Endothelial cell of umbilical vein (primary cell): ENCODE data around the gene WDR43. TPM values are rescaled to one million over a fixed set of nuclear protein-coding genes. Genes with fewer than 3 reads are reported as not detected.

ENCODE experiments used
- BruUV-seq: library from RNA; stranded (reverse); fragments of 400-500 nt; replicated peaks from 2 replicates; lab custom pipeline; 2021; lab: Mats Ljungman, UMichigan
- CTCF ChIA-PET: fragments of 300-600, 350-600 bp; sonication (Branson Sonifier 250); formaldehyde crosslinking; loops from one replicate; lab custom pipeline; 2021; ENCODE audit warnings: antibody characterized with exemption, inconsistent platforms; lab: Charles Lee
- POLR2A ChIA-PET: fragments of 300-600, 350-600 bp; sonication (Branson Sonifier 250); formaldehyde crosslinking; loops from one replicate; lab custom pipeline; 2021; ENCODE audit warnings: antibody characterized with exemption, inconsistent platforms; lab: Charles Lee
- DNase-seq: peaks from one replicate; pipeline ENCODE4 v3.0.0-alpha.2; 2011; ENCODE audit warnings: low read depth, low spot score
- FAIRE-seq: peaks from 2 replicates; lab custom pipeline; 2011; peaks lifted over from hg19 to GRCh38; lab: Jason Lieb, UNC
- H2AFZ ChIP-seq: 2 replicates; pipeline ENCODE4 v1.6.0; 2012; ENCODE audit warnings: low read depth, low read length, control low read depth, inconsistent platforms
- H3K27ac ChIP-seq: 2 replicates; pipeline ENCODE4 v1.5.1; 2011; ENCODE audit warnings: low read depth, mild to moderate bottlenecking, control low read depth, low read length, moderate library complexity; ENCODE audit not compliant: insufficient read depth
- H3K27me3 ChIP-seq, 2 experiments: 2 replicates each; pipeline versions ENCODE4 v1.6.0 to v1.6.1; 2011; ENCODE audit warnings: low read length in 2 of 2, mixed read lengths in 1 of 2; ENCODE audit not compliant: control insufficient read depth in 2 of 2, insufficient read depth in 2 of 2
- H3K36me3 ChIP-seq, 2 experiments: 2 replicates in 1 of 2; 3 replicates in 1 of 2; pipeline ENCODE4 v1.5.1; 2011; ENCODE audit warnings: low read length in 2 of 2, mild to moderate bottlenecking in 1 of 2, moderate library complexity in 1 of 2; ENCODE audit not compliant: control insufficient read depth in 2 of 2, insufficient read depth in 2 of 2; ENCODE audit errors: extremely low read depth in 1 of 2
- H3K4me1 ChIP-seq: 3 replicates; pipeline ENCODE4 v1.5.1; 2011; ENCODE audit warnings: mild to moderate bottlenecking, low read length; ENCODE audit not compliant: control insufficient read depth, insufficient read depth; ENCODE audit errors: extremely low read depth
- H3K4me2 ChIP-seq: 2 replicates; pipeline ENCODE4 v1.6.1; 2011; ENCODE audit warnings: low read length, control low read depth, mixed read lengths; ENCODE audit not compliant: insufficient read depth
- H3K4me3 ChIP-seq, 3 experiments: fragments of 200-600 bp in 1 of 3; sonication (generic), shearing (Covaris generic) in 1 of 3; replicated peaks in 1 of 3; 2 replicates each; pipeline ENCODE4 v1.5.1; 2011 to 2016; ENCODE audit warnings: control low read depth in 3 of 3, low read length in 3 of 3, mild to moderate bottlenecking in 2 of 3, inconsistent platforms in 1 of 3, low read depth in 1 of 3, moderate library complexity in 1 of 3; ENCODE audit not compliant: insufficient read depth in 1 of 3
- H3K79me2 ChIP-seq: 2 replicates; pipeline ENCODE4 v1.6.0; 2012; ENCODE audit warnings: low read length, inconsistent platforms; ENCODE audit not compliant: control insufficient read depth, insufficient read depth
- H3K9ac ChIP-seq: replicated peaks from 2 replicates; pipeline ENCODE3; 2011; ENCODE audit warnings: low read length, control low read depth; ENCODE audit not compliant: insufficient read depth; ENCODE audit errors: extremely low read depth
- H3K9me1 ChIP-seq: replicated peaks from 3 replicates; pipeline ENCODE4 v1.6.0; 2011; ENCODE audit warnings: mild to moderate bottlenecking, low read length; ENCODE audit not compliant: control insufficient read depth, insufficient read depth; ENCODE audit errors: extremely low read depth
- H3K9me3 ChIP-seq: replicated peaks from 2 replicates; pipeline ENCODE4 v1.5.1; 2012; ENCODE audit warnings: low read length, inconsistent platforms; ENCODE audit not compliant: control insufficient read depth, insufficient read depth
- H4K20me1 ChIP-seq: replicated peaks from 2 replicates; pipeline ENCODE3; 2011; ENCODE audit warnings: mild to moderate bottlenecking, low read length; ENCODE audit not compliant: control insufficient read depth, insufficient read depth; ENCODE audit errors: extremely low read depth
- EZH2 ChIP-seq: IDR thresholded peaks from 2 replicates; pipeline ENCODE4 v1.6.1; 2012; ENCODE audit warnings: borderline replicate concordance, low read depth, mild to moderate bottlenecking, moderate library complexity, low read length, inconsistent platforms; ENCODE audit not compliant: severe bottlenecking
- FOS ChIP-seq: IDR thresholded peaks from 2 replicates; pipeline ENCODE4 v1.6.1; 2011; ENCODE audit warnings: mild to moderate bottlenecking, low read length, moderate library complexity, borderline replicate concordance; ENCODE audit not compliant: insufficient read depth
- GATA2 ChIP-seq: IDR thresholded peaks from 2 replicates; pipeline ENCODE4 v1.7.0; 2011; ENCODE audit warnings: low read depth, mild to moderate bottlenecking, moderate library complexity, mixed read lengths, low read length; ENCODE audit not compliant: insufficient read length, insufficient read depth
- JUN ChIP-seq: IDR thresholded peaks from 2 replicates; pipeline ENCODE4 v1.6.1; 2011; ENCODE audit warnings: borderline replicate concordance, low read depth; ENCODE audit not compliant: insufficient read length, insufficient read depth
- MYC ChIP-seq: IDR thresholded peaks from one replicate; pipeline ENCODE4 v1.6.1; 2011; ENCODE audit warnings: mild to moderate bottlenecking, low read depth, low read length
- POLR2A ChIP-seq: IDR thresholded peaks from 2 replicates; pipeline ENCODE4 v1.6.1; 2012; ENCODE audit warnings: low read depth, mild to moderate bottlenecking, control low read depth, low read length
- POLR2AphosphoS5 ChIP-seq: IDR thresholded peaks from 2 replicates; pipeline ENCODE4 v1.6.1; 2012; ENCODE audit warnings: low read depth, mild to moderate bottlenecking, control low read depth, low read length, moderate library complexity; ENCODE audit not compliant: insufficient read depth
- dilution Hi-C: fragments of 300-500 bp; cut with MboI; formaldehyde crosslinking; loops from one replicate; pipeline ENCODE4 v1.15.0; 2019; ENCODE audit warnings: low sequenced_read_pairs; ENCODE audit not compliant: extremely low pct_ligation_motif_present
- intact Hi-C: fragments of 100-400 bp; cut with micrococcal nuclease; formaldehyde crosslinking; loops from one replicate; pipeline ENCODE4 v1.10.0; 2022
- polyA plus RNA-seq, 4 experiments: library from polyadenylated mRNA; depleted of rRNA in 3 of 4; stranded (reverse) in 3 of 4; unstranded in 1 of 4; fragments of >200 nt; gene quantifications; 2 replicates each; pipeline versions ENCODE4 v1.2.1 to v1.2.3, GENCODE V29; 2011 to 2012; ENCODE audit warnings: missing spikeins in 1 of 4
- total RNA-seq: library from RNA; stranded (reverse); gene quantifications from 2 replicates; pipeline ENCODE4 v1.2.3, GENCODE V29; 2021
- TF ChIP-seq, protein P1 (sequence below): IDR thresholded peaks from 2 replicates; pipeline ENCODE4 v1.6.1; 2011; ENCODE audit not compliant: insufficient read depth, insufficient read length
- TF ChIP-seq, protein P2 (sequence below), 2 donors: IDR thresholded peaks; 1 replicate in 1 of 2; 2 replicates in 1 of 2; pipeline ENCODE4 v1.5.1; 2011; ENCODE audit warnings: low read length in 2 of 2, mild to moderate bottlenecking in 2 of 2, moderate library complexity in 2 of 2, control low read depth in 1 of 2, inconsistent platforms in 1 of 2, low read depth in 1 of 2; ENCODE audit not compliant: insufficient read depth in 1 of 2; ENCODE audit errors: extremely low read depth in 1 of 2

WDR43 gene
- total and polyA plus RNA-seq, 2 donors (not counting 3 experiments of a cell fraction or from before 2014, with no cell fraction given): 23.7 to 60.6 TPM

DNA sequence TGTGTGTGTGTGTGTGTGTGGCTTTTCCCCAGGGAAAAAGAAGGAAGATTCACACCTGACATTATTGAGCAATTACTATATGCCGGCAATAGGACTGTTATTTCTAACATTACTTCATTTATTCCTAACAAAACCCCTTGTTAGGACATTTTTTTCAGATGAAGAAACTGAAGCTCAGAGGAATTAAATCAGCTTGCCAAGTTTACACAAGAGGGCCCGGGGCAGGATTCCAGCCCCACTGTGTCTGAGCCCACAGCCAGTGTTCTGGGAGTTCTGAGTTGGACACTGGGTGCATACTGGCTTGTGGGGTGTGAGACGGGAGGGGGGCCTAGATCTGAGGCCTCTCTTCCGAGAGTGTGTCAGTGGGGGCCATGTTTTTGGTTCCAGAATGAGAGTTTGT lies 96.6 kb downstream of the WDR43 start:
- DNase-seq: no peak
- Histone ChIP-seq H4K20me1 (no peaks in the 10 kb centered on the region), H3K79me2 (no peaks in the 10 kb centered on the region), H3K27ac (no peak overlapping the region), H3K9ac (no peak overlapping the region), H3K4me1 (no peaks in the 10 kb centered on the region), H3K36me3 (no peaks in the 10 kb centered on the region), H3K9me3 (no peaks in the 10 kb centered on the region), H3K4me2 (no peak overlapping the region), H3K4me3 (no peak overlapping the region), H2AFZ (no peak overlapping the region), H3K27me3 (no peaks in the 10 kb centered on the region), H3K9me1 (no peaks in the 10 kb centered on the region)
- ChIA-PET CTCF (no interaction called here), POLR2A (no interaction called here)
- dilution Hi-C loops: no loop called here
- intact Hi-C loops: no loop called here
- no TSS peak for BruUV-seq
- no peak for TF ChIP-seq MYC
- TF ChIP-seq, protein P1, sequence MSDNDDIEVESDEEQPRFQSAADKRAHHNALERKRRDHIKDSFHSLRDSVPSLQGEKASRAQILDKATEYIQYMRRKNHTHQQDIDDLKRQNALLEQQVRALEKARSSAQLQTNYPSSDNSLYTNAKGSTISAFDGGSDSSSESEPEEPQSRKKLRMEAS: no peak
- TF ChIP-seq, protein P2, sequence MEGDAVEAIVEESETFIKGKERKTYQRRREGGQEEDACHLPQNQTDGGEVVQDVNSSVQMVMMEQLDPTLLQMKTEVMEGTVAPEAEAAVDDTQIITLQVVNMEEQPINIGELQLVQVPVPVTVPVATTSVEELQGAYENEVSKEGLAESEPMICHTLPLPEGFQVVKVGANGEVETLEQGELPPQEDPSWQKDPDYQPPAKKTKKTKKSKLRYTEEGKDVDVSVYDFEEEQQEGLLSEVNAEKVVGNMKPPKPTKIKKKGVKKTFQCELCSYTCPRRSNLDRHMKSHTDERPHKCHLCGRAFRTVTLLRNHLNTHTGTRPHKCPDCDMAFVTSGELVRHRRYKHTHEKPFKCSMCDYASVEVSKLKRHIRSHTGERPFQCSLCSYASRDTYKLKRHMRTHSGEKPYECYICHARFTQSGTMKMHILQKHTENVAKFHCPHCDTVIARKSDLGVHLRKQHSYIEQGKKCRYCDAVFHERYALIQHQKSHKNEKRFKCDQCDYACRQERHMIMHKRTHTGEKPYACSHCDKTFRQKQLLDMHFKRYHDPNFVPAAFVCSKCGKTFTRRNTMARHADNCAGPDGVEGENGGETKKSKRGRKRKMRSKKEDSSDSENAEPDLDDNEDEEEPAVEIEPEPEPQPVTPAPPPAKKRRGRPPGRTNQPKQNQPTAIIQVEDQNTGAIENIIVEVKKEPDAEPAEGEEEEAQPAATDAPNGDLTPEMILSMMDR (IDR thresholded peaks at IDR 0.05; ENCODE audit: extremely low read depth in 1 of 2, insufficient read depth in 1 of 2, low read depth in 1 of 2, low read length in 2 of 2): no peak
- no peak for TF ChIP-seq POLR2A
- no peak for TF ChIP-seq JUN
- TF ChIP-seq POLR2AphosphoS5: no peak
- TF ChIP-seq GATA2: no peak
- TF ChIP-seq FOS: no peak
- TF ChIP-seq EZH2: no peak
- no peak for FAIRE-seq
